ENCODE results near the gene EIF3K.

The EIF3K gene

GRCh38 chr19:38650172-38650775 lies 31.3 kb downstream of the EIF3K start:
- H3K27ac ChIP-seq (ENCODE audit: low read length, poor library complexity, severe bottlenecking): peak overlapping the region; percentile 77
- WGBS: 20% methylated on average over 3 of the region's 8 CpGs
- H3K4me1 ChIP-seq (ENCODE audit: control insufficient read depth, insufficient read depth, low read depth, low read length): peaks cover 15% of the 10 kb centered on the region

GRCh38 chr19:38650911-38651584 lies 32.1 kb downstream of the EIF3K start:
- no peak overlapping the region for H2BK120ac ChIP-seq (ENCODE audit: low read depth, low read length)
- H3K14ac ChIP-seq (ENCODE audit: low read length in 2 of 2): no peak overlapping the region
- H2AFZ ChIP-seq (ENCODE audit: low read depth, low read length): no peak overlapping the region
- H3K4ac ChIP-seq (ENCODE audit: low read depth in 1 of 2, low read length in 2 of 2): peak overlapping the region; percentile 4 to 58
- WGBS: 57% methylated on average over 12 of the region's 12 CpGs
- H3K4me2 ChIP-seq (ENCODE audit: low read length, poor library complexity, severe bottlenecking): peak overlapping the region; percentile 85
- peak overlapping the region in 1 of 2 experiments; percentile 23 for H3K23ac ChIP-seq (ENCODE audit: low read length in 2 of 2)
- no peak overlapping the region for H2BK15ac ChIP-seq (ENCODE audit: low read depth, poor library complexity, severe bottlenecking)
- peaks cover 0 to 10% of the 10 kb centered on the region in 2 experiments for H3K36me3 ChIP-seq (ENCODE audit: control insufficient read depth in 1 of 2, insufficient read depth in 2 of 2, low read depth in 1 of 2, low read length in 2 of 2)
- H3K18ac ChIP-seq (ENCODE audit: low read depth in 1 of 2, low read length in 2 of 2): peak overlapping the region in 1 of 2 experiments; percentile 19
- H2BK5ac ChIP-seq (ENCODE audit: low read depth, low read length, poor library complexity, severe bottlenecking): no peak overlapping the region
- H3K79me1 ChIP-seq (replicated peaks; ENCODE audit: low read length, poor library complexity, severe bottlenecking): peaks cover 2% of the 10 kb centered on the region
- H2AK5ac ChIP-seq (ENCODE audit: low read length, severe bottlenecking): peak overlapping the region; percentile 7
- H3K27me3 ChIP-seq (ENCODE audit: control insufficient read depth in 1 of 2, insufficient read depth in 1 of 2, low read length in 2 of 2): no peaks in the 10 kb centered on the region
- H3K4me3 ChIP-seq (ENCODE audit: insufficient read depth in 1 of 2, low read depth in 1 of 2, low read length in 2 of 2): peak overlapping the region; percentile 25 to 98
- H3K27ac ChIP-seq (ENCODE audit: low read length, poor library complexity, severe bottlenecking): peak overlapping the region; percentile 77
- H3K9ac ChIP-seq (ENCODE audit: low read length): peak overlapping the region; percentile 96
- peak overlapping the region in 1 of 2 experiments; percentile 44 for H2BK12ac ChIP-seq (ENCODE audit: low read length in 2 of 2)
- H4K91ac ChIP-seq (ENCODE audit: low read length): peak overlapping the region; percentile 15
- peaks cover 18% of the 10 kb centered on the region for H3K4me1 ChIP-seq (ENCODE audit: control insufficient read depth, insufficient read depth, low read depth, low read length)
- no peaks in the 10 kb centered on the region for H3K9me3 ChIP-seq (ENCODE audit: control insufficient read depth, low read length)
- peak; percentile 61 for DNase-seq
- peak overlapping the region; percentile 72 for H4K8ac ChIP-seq (ENCODE audit: low read length)

More at GRCh38 chr19:38650172-38650775, 31.3 kb downstream of the EIF3K start:
- H4K8ac ChIP-seq (ENCODE audit: low read length): peak overlapping the region; percentile 35
- H3K36me3 ChIP-seq (ENCODE audit: control insufficient read depth in 1 of 2, insufficient read depth in 2 of 2, low read depth in 1 of 2, low read length in 2 of 2): peaks cover 0 to 10% of the 10 kb centered on the region in 2 experiments
- H2AK5ac ChIP-seq (ENCODE audit: low read length, severe bottlenecking): peak overlapping the region; percentile 86
- H3K4me3 ChIP-seq (ENCODE audit: insufficient read depth in 1 of 2, low read depth in 1 of 2, low read length in 2 of 2): peak overlapping the region; percentile 62 to 98
- peak overlapping the region; percentile 85 to 87 for H3K18ac ChIP-seq (ENCODE audit: low read depth in 1 of 2, low read length in 2 of 2)
- H3K9ac ChIP-seq (ENCODE audit: low read length): peak overlapping the region; percentile 96
- H3K79me1 ChIP-seq (replicated peaks; ENCODE audit: low read length, poor library complexity, severe bottlenecking): peaks cover 2% of the 10 kb centered on the region
- peak overlapping the region; percentile 60 to 79 for H3K4ac ChIP-seq (ENCODE audit: low read depth in 1 of 2, low read length in 2 of 2)
- H3K23ac ChIP-seq (ENCODE audit: low read length in 2 of 2): peak overlapping the region in 1 of 2 experiments; percentile 75
- no peak overlapping the region for H2BK120ac ChIP-seq (ENCODE audit: low read depth, low read length)
- H2BK15ac ChIP-seq (ENCODE audit: low read depth, poor library complexity, severe bottlenecking): peak overlapping the region; percentile 40
- no peak overlapping the region for H3K14ac ChIP-seq (ENCODE audit: low read length in 2 of 2)
- H4K91ac ChIP-seq (ENCODE audit: low read length): peak overlapping the region; percentile 91
- no peaks in the 10 kb centered on the region for H3K9me3 ChIP-seq (ENCODE audit: control insufficient read depth, low read length)
- H2BK5ac ChIP-seq (ENCODE audit: low read depth, low read length, poor library complexity, severe bottlenecking): peak overlapping the region; percentile 15
- peak; percentile 39 for DNase-seq
- H2AFZ ChIP-seq (ENCODE audit: low read depth, low read length): no peak overlapping the region
- no peaks in the 10 kb centered on the region for H3K27me3 ChIP-seq (ENCODE audit: control insufficient read depth in 1 of 2, insufficient read depth in 1 of 2, low read length in 2 of 2)
- peak overlapping the region; percentile 44 to 76 for H2BK12ac ChIP-seq (ENCODE audit: low read length in 2 of 2)
- H3K4me2 ChIP-seq (ENCODE audit: low read length, poor library complexity, severe bottlenecking): peak overlapping the region; percentile 85

GRCh38 chr19:38653028-38653571 lies 34.1 kb downstream of the EIF3K start:
- Histone ChIP-seq H4K8ac (ENCODE audit: low read length) (no peak overlapping the region), H3K9me3 (ENCODE audit: control insufficient read depth, low read length) (no peaks in the 10 kb centered on the region), H3K4ac (ENCODE audit: low read depth in 1 of 2, low read length in 2 of 2) (no peak overlapping the region), H4K91ac (ENCODE audit: low read length) (no peak overlapping the region), H2BK5ac (ENCODE audit: low read depth, low read length, poor library complexity, severe bottlenecking) (no peak overlapping the region), H2AK5ac (ENCODE audit: low read length, severe bottlenecking) (peak overlapping the region; percentile 44), H2BK12ac (ENCODE audit: low read length in 2 of 2) (no peak overlapping the region), H3K4me3 (ENCODE audit: insufficient read depth in 1 of 2, low read depth in 1 of 2, low read length in 2 of 2) (peak overlapping the region in 1 of 2 experiments; percentile 20), H3K23ac (ENCODE audit: low read length in 2 of 2) (no peak overlapping the region), H3K27ac (ENCODE audit: low read length, poor library complexity, severe bottlenecking) (peak overlapping the region; percentile 77), H3K9ac (ENCODE audit: low read length) (peak overlapping the region; percentile 76), H3K4me2 (ENCODE audit: low read length, poor library complexity, severe bottlenecking) (peak overlapping the region; percentile 21), H3K36me3 (ENCODE audit: control insufficient read depth in 1 of 2, insufficient read depth in 2 of 2, low read depth in 1 of 2, low read length in 2 of 2) (peaks cover 0 to 10% of the 10 kb centered on the region in 2 experiments), H2BK15ac (ENCODE audit: low read depth, poor library complexity, severe bottlenecking) (no peak overlapping the region), H3K79me1 (replicated peaks; ENCODE audit: low read length, poor library complexity, severe bottlenecking) (no peaks in the 10 kb centered on the region), H3K27me3 (ENCODE audit: control insufficient read depth in 1 of 2, insufficient read depth in 1 of 2, low read length in 2 of 2) (no peaks in the 10 kb centered on the region), H3K18ac (ENCODE audit: low read depth in 1 of 2, low read length in 2 of 2) (no peak overlapping the region), H2BK120ac (ENCODE audit: low read depth, low read length) (no peak overlapping the region), H3K4me1 (ENCODE audit: control insufficient read depth, insufficient read depth, low read depth, low read length) (peaks cover 29% of the 10 kb centered on the region), H2AFZ (ENCODE audit: low read depth, low read length) (no peak overlapping the region), H3K14ac (ENCODE audit: low read length in 2 of 2) (no peak overlapping the region)
- 45% methylated on average over 5 of the region's 7 CpGs for WGBS
- peak; percentile 78 for DNase-seq

GRCh38 chr19:38654628-38655055 lies 35.7 kb downstream of the EIF3K start:
- H2AFZ ChIP-seq (ENCODE audit: low read depth, low read length): no peak overlapping the region
- peak; percentile 86 for DNase-seq
- no peak overlapping the region for H2BK120ac ChIP-seq (ENCODE audit: low read depth, low read length)
- no peaks in the 10 kb centered on the region for H3K79me1 ChIP-seq (replicated peaks; ENCODE audit: low read length, poor library complexity, severe bottlenecking)
- H3K9ac ChIP-seq (ENCODE audit: low read length): peak overlapping the region; percentile 24
- H2BK12ac ChIP-seq (ENCODE audit: low read length in 2 of 2): no peak overlapping the region
- no peak overlapping the region for H3K4me3 ChIP-seq (ENCODE audit: insufficient read depth in 1 of 2, low read depth in 1 of 2, low read length in 2 of 2)
- no peak overlapping the region for H4K91ac ChIP-seq (ENCODE audit: low read length)
- peaks cover 0 to 10% of the 10 kb centered on the region in 2 experiments for H3K36me3 ChIP-seq (ENCODE audit: control insufficient read depth in 1 of 2, insufficient read depth in 2 of 2, low read depth in 1 of 2, low read length in 2 of 2)
- H4K8ac ChIP-seq (ENCODE audit: low read length): no peak overlapping the region
- H3K27ac ChIP-seq (ENCODE audit: low read length, poor library complexity, severe bottlenecking): peak overlapping the region; percentile 79
- no peak overlapping the region for H3K18ac ChIP-seq (ENCODE audit: low read depth in 1 of 2, low read length in 2 of 2)
- H3K4me2 ChIP-seq (ENCODE audit: low read length, poor library complexity, severe bottlenecking): no peak overlapping the region
- H3K27me3 ChIP-seq (ENCODE audit: control insufficient read depth in 1 of 2, insufficient read depth in 1 of 2, low read length in 2 of 2): no peaks in the 10 kb centered on the region
- H3K9me3 ChIP-seq (ENCODE audit: control insufficient read depth, low read length): no peaks in the 10 kb centered on the region
- H2BK5ac ChIP-seq (ENCODE audit: low read depth, low read length, poor library complexity, severe bottlenecking): no peak overlapping the region
- peak overlapping the region; percentile 58 for H2AK5ac ChIP-seq (ENCODE audit: low read length, severe bottlenecking)
- H3K4ac ChIP-seq (ENCODE audit: low read depth in 1 of 2, low read length in 2 of 2): no peak overlapping the region
- H3K23ac ChIP-seq (ENCODE audit: low read length in 2 of 2): no peak overlapping the region
- peaks cover 32% of the 10 kb centered on the region for H3K4me1 ChIP-seq (ENCODE audit: control insufficient read depth, insufficient read depth, low read depth, low read length)
- WGBS: 0% methylated on average over 4 of the region's 6 CpGs
- H3K14ac ChIP-seq (ENCODE audit: low read length in 2 of 2): no peak overlapping the region
- H2BK15ac ChIP-seq (ENCODE audit: low read depth, poor library complexity, severe bottlenecking): no peak overlapping the region

Data from mesenchymal stem cell (in vitro differentiated cells and primary cell).